H1 (cell line): ENCODE measurements around the gene FHIT. TPM values are rescaled to one million over a fixed set of nuclear protein-coding genes. Genes with fewer than 3 reads are reported as not detected.

Source experiments
- ATF2 ChIP-seq: IDR thresholded peaks from 2 replicates; pipeline ENCODE4 v1.6.1; 2012; ENCODE audit warnings: low read length, inconsistent platforms
- ATF3 ChIP-seq: IDR thresholded peaks from 2 replicates; pipeline ENCODE4 v1.6.1; 2011; ENCODE audit warnings: low read depth, mild to moderate bottlenecking, low read length; ENCODE audit not compliant: insufficient read depth
- CHD2 ChIP-seq: IDR thresholded peaks from 2 replicates; pipeline ENCODE4 v1.6.1; 2012; ENCODE audit warnings: low read length, improper control_type of control experiment
- EP300 ChIP-seq, 2 experiments: IDR thresholded peaks; 1 replicate in 1 of 2; 2 replicates in 1 of 2; pipeline ENCODE4 v1.6.1; 2011 to 2012; ENCODE audit warnings: low read depth in 2 of 2, low read length in 2 of 2, mild to moderate bottlenecking in 2 of 2, borderline replicate concordance in 1 of 2, inconsistent platforms in 1 of 2, moderate library complexity in 1 of 2
- NANOG ChIP-seq: IDR thresholded peaks from 2 replicates; pipeline ENCODE4 v1.6.1; 2011; ENCODE audit warnings: low read length, low read depth, mild to moderate bottlenecking, inconsistent platforms; ENCODE audit not compliant: insufficient read depth, poor library complexity, severe bottlenecking
- PHF8 ChIP-seq: fragments of 200-600 bp; sonication (generic); conservative IDR thresholded peaks from 2 replicates; pipeline ENCODE4 v1.7.1; 2012; ENCODE audit warnings: low read depth, mild to moderate bottlenecking, inconsistent platforms, low read length, moderate library complexity
- POLR2AphosphoS5 ChIP-seq: IDR thresholded peaks from 2 replicates; pipeline ENCODE4 v1.6.1; 2011; ENCODE audit warnings: low read depth, low read length
- SIN3A ChIP-seq, 2 experiments: IDR thresholded peaks in 1 of 2; conservative IDR thresholded peaks in 1 of 2; 2 replicates each; pipeline ENCODE4 v1.6.1; 2011 to 2012; ENCODE audit warnings: low read length in 2 of 2, improper control_type of control experiment in 1 of 2, low read depth in 1 of 2, mild to moderate bottlenecking in 1 of 2
- TAF1 ChIP-seq: IDR thresholded peaks from 2 replicates; pipeline ENCODE4 v1.6.1; 2011; ENCODE audit warnings: mild to moderate bottlenecking, low read depth, low read length
- TAF7 ChIP-seq: optimal IDR thresholded peaks from 2 replicates; pipeline ENCODE3; 2011; ENCODE audit warnings: low read depth, mild to moderate bottlenecking, inconsistent platforms, low read length, moderate library complexity, borderline replicate concordance
- YY1 ChIP-seq: IDR thresholded peaks from 2 replicates; pipeline ENCODE4 v1.6.1; 2011; ENCODE audit warnings: low read depth, mild to moderate bottlenecking, low read length
- polyA plus RNA-seq, 7 experiments: library from polyadenylated mRNA; depleted of rRNA in 3 of 7; stranded (reverse) in 5 of 7; unstranded in 2 of 7; fragments of >200 nt in 5 of 7; fragments of 200-250 nt in 2 of 7; gene quantifications; 1 replicate in 5 of 7; 2 replicates in 1 of 7; 4 replicates in 1 of 7; pipeline versions ENCODE4 v1.2.1 to v1.2.3, GENCODE V29; 2011 to 2013; ENCODE audit warnings: missing spikeins in 2 of 7, mixed read lengths in 2 of 7
- total RNA-seq: library from RNA; stranded (reverse); fragmentation: NEBNext Ultra II Directional; extraction: Animal tissue kit (Norgen Biotek cat#: 25700); gene quantifications from 2 replicates; pipeline ENCODE4 v1.2.1, GENCODE V29; 2021

The FHIT gene
- total and polyA plus RNA-seq, 2 of the 8 experiments (the other 6 are each of a cell fraction or from before 2014, with no cell fraction given): 1.2 to 3.2 TPM

GRCh38 chr3:60760145-60760544 is 491.1 kb downstream of the FHIT start (continued):
- no peak for TF ChIP-seq ATF3
- no peak for TF ChIP-seq ATF2
- no peak for TF ChIP-seq NANOG
- no peak for TF ChIP-seq TAF1
- no peak for TF ChIP-seq CHD2
- TF ChIP-seq YY1: no peak
- no peak for TF ChIP-seq POLR2AphosphoS5
- TF ChIP-seq SIN3A (conservative IDR thresholded peaks at IDR 0.05 in 1 of 2, IDR thresholded peaks at IDR 0.05 in 1 of 2; ENCODE audit: low read depth in 1 of 2, low read length in 2 of 2): no peak
- no peak for TF ChIP-seq PHF8
- no peak for TF ChIP-seq EP300 (IDR thresholded peaks at IDR 0.05; ENCODE audit: borderline replicate concordance in 1 of 2, low read depth in 2 of 2, low read length in 2 of 2)
- no peak for TF ChIP-seq TAF7
